ENCODE data around the gene KAT8. TPM values are rescaled to one million over a fixed set of nuclear protein-coding genes. Genes with fewer than 3 reads are reported as not detected.

KAT8 gene
- total and polyA plus RNA-seq, 2 of the 13 experiments (the other 11 are each of a cell fraction or from before 2014, with no cell fraction given): 79.0 to 84.2 TPM

DNA sequence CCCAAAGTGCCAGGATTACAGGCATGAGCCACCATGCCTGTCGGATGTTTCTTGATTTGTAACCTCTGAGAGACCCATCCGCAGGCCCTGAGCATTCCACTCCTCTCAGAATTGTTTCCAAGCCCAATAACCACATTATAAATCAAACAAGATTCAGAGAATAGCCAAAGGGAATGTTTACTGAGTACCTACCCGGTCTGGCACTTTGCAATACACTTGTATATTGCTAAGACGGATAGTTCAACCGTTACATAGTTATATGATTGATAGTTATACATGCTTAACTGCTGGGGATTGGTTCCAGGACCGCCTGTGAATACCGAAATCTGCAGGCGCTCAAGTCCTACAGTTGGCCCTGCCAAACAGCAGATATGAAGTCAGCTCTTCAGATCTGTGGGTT lies 3.0 kb upstream of the KAT8 start:
- intact Hi-C loops (cut with micrococcal nuclease; ENCODE audit: unreplicated experiment): no loop called here
- H3K27ac ChIP-seq (ENCODE audit: extremely low read length, insufficient read depth, low read length): peak overlapping the region; percentile 10
- TF ChIP-seq ZNF224 (CRISPR knock-in tag; IDR thresholded peaks at IDR 0.05) (no peak), PITX1 (CRISPR knock-in tag; IDR thresholded peaks at IDR 0.05) (0 out of 2 replicates have a peak, but pooled peaks have one; percentile 5), ZNF329 (CRISPR knock-in tag; IDR thresholded peaks at IDR 0.05; ENCODE audit: low read depth) (no peak), ZBTB21 (CRISPR knock-in tag; IDR thresholded peaks at IDR 0.05) (no peak), SMAD1 (CRISPR knock-in tag; IDR thresholded peaks at IDR 0.05; ENCODE audit: borderline replicate concordance, low read depth) (no peak), ZNF207 (IDR thresholded peaks at IDR 0.05; ENCODE audit: borderline replicate concordance) (no peak), NPAS2 (CRISPR knock-in tag; IDR thresholded peaks at IDR 0.05; ENCODE audit: borderline replicate concordance) (no peak), ZNF143 (CRISPR knock-in tag; IDR thresholded peaks at IDR 0.05) (no peak)
- TF ChIP-seq, protein P1, sequence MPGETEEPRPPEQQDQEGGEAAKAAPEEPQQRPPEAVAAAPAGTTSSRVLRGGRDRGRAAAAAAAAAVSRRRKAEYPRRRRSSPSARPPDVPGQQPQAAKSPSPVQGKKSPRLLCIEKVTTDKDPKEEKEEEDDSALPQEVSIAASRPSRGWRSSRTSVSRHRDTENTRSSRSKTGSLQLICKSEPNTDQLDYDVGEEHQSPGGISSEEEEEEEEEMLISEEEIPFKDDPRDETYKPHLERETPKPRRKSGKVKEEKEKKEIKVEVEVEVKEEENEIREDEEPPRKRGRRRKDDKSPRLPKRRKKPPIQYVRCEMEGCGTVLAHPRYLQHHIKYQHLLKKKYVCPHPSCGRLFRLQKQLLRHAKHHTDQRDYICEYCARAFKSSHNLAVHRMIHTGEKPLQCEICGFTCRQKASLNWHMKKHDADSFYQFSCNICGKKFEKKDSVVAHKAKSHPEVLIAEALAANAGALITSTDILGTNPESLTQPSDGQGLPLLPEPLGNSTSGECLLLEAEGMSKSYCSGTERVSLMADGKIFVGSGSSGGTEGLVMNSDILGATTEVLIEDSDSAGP (CRISPR knock-in tag; IDR thresholded peaks at IDR 0.05; ENCODE audit: borderline replicate concordance): no peak
- TF ChIP-seq, protein P2, sequence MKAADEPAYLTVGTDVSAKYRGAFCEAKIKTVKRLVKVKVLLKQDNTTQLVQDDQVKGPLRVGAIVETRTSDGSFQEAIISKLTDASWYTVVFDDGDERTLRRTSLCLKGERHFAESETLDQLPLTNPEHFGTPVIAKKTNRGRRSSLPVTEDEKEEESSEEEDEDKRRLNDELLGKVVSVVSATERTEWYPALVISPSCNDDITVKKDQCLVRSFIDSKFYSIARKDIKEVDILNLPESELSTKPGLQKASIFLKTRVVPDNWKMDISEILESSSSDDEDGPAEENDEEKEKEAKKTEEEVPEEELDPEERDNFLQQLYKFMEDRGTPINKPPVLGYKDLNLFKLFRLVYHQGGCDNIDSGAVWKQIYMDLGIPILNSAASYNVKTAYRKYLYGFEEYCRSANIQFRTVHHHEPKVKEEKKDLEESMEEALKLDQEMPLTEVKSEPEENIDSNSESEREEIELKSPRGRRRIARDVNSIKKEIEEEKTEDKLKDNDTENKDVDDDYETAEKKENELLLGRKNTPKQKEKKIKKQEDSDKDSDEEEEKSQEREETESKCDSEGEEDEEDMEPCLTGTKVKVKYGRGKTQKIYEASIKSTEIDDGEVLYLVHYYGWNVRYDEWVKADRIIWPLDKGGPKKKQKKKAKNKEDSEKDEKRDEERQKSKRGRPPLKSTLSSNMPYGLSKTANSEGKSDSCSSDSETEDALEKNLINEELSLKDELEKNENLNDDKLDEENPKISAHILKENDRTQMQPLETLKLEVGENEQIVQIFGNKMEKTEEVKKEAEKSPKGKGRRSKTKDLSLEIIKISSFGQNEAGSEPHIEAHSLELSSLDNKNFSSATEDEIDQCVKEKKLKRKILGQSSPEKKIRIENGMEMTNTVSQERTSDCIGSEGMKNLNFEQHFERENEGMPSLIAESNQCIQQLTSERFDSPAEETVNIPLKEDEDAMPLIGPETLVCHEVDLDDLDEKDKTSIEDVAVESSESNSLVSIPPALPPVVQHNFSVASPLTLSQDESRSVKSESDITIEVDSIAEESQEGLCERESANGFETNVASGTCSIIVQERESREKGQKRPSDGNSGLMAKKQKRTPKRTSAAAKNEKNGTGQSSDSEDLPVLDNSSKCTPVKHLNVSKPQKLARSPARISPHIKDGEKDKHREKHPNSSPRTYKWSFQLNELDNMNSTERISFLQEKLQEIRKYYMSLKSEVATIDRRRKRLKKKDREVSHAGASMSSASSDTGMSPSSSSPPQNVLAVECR (CRISPR knock-in tag; IDR thresholded peaks at IDR 0.05; ENCODE audit: borderline replicate concordance): no peak
- TF ChIP-seq, protein P3, sequence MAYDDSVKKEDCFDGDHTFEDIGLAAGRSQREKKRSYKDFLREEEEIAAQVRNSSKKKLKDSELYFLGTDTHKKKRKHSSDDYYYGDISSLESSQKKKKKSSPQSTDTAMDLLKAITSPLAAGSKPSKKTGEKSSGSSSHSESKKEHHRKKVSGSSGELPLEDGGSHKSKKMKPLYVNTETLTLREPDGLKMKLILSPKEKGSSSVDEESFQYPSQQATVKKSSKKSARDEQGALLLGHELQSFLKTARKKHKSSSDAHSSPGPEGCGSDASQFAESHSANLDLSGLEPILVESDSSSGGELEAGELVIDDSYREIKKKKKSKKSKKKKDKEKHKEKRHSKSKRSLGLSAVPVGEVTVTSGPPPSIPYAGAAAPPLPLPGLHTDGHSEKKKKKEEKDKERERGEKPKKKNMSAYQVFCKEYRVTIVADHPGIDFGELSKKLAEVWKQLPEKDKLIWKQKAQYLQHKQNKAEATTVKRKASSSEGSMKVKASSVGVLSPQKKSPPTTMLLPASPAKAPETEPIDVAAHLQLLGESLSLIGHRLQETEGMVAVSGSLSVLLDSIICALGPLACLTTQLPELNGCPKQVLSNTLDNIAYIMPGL (CRISPR knock-in tag; IDR thresholded peaks at IDR 0.05; ENCODE audit: borderline replicate concordance in 1 of 2, low read depth in 1 of 2): no peak

More for the DNA sequence above, 3.0 kb upstream of the KAT8 start:
- Histone ChIP-seq H3K4me2 (ENCODE audit: low read depth, low read length) (no peak overlapping the region; the same call in 1 of the 2 replicates), H3K36me3 (replicated peaks in 1 of 2; ENCODE audit: control insufficient read depth in 1 of 2, insufficient read depth in 2 of 2, low read length in 2 of 2) (peaks cover 21 to 35% of the 10 kb centered on the region in 2 experiments), H3K27me3 (ENCODE audit: control insufficient read depth in 1 of 2, insufficient read depth in 2 of 2, low read length in 2 of 2) (no peaks in the 10 kb centered on the region; a peak in 1 of 5 replicates), H4K20me1 (ENCODE audit: insufficient read depth, low read length) (0 out of 2 replicates have a peak, but pooled peaks cover 3% of the 10 kb centered on the region), H3K9me3 (ENCODE audit: low read length) (no peaks in the 10 kb centered on the region), H3K9ac (ENCODE audit: insufficient read depth, low read depth, low read length) (no peak overlapping the region), H2AFZ (ENCODE audit: low read length) (no peak overlapping the region), H3K79me2 (ENCODE audit: insufficient read depth, low read length) (peaks cover 18% of the 10 kb centered on the region), H3K4me3 (replicated peaks in 1 of 3; ENCODE audit: insufficient read depth in 1 of 3, low read depth in 2 of 3, low read length in 3 of 3) (no peak overlapping the region), H3K4me1 (ENCODE audit: insufficient read depth, low read length) (peaks cover 45% of the 10 kb centered on the region)
- in situ Hi-C loops (cut with HindIII; ENCODE audit: extremely low pct_ligation_motif_present, low pct_unique_long_range_greater_than_20kb): no loop called here
- POLR2A ChIA-PET: interaction anchor here (1.0 to 3.3 kb wide), 7 partner anchors 11 to 129 kb away, joined by 3 to 21 read pairs (median 4); partner anchors contain the start of gene HSD3B7
- DNase-seq (ENCODE audit: low spot score) (no peak), FAIRE-seq (no peak), ATAC-seq (no peak)
- 88% methylated on average over 8 of the region's 8 CpGs for WGBS (ENCODE audit: low lambda C conversion rate)
- BruUV-seq (replicated peaks): no TSS peak
- CTCF ChIA-PET (ENCODE audit: low intra/inter-chr PET ratio, low total read pairs): no interaction called here

Measured in HepG2 (cell line).